A673 (cell line): ENCODE results near the gene RIN2.

Experiments used
- CTCF ChIP-seq: fragments of 300-800, 200-600 bp; sonication (generic); conservative IDR thresholded peaks from 2 replicates; pipeline ENCODE4 v1.5.1; 2017; ENCODE audit warnings: low read depth, mild to moderate bottlenecking, antibody characterized with exemption, low read length, moderate library complexity, mixed read lengths
- EZH2 ChIP-seq: fragments of 200-600 bp; sonication (generic); IDR thresholded peaks from 2 replicates; pipeline ENCODE4 v1.6.1; 2017; ENCODE audit warnings: borderline replicate concordance, low read depth, mild to moderate bottlenecking, mixed read lengths, antibody characterized with exemption, low read length; ENCODE audit not compliant: poor library complexity, severe bottlenecking

DNA sequence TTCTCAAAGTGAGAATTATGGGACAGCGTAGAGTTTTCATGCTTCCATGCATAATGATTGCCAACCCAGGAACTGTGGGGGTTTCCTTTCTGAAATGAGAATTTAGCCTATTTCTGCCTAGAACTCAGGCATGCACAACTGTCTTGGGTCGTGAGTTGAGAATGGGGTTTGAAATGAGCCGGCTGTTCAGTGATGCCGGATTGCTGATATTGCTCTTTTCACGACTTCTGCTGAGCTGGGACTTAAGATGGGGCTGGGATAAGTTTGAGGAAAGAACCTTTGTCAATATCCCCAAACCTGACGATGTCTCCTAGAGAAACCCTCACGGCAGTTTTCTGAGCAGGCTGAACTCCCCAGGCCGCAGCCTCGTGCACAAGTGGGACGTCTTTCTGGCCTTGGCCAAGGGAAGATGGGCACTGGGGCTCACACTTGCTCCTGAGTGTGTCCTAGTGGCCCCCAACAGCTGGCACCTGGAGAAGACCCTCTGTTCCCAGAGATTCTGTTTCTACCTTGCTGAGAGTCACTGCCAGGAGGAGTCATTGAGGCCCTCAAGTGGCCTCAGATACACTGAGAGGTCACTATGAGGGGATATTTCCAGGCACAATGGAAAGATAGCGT is 34.1 kb upstream of the RIN2 start:
- no peak for TF ChIP-seq CTCF
- no peak for TF ChIP-seq EZH2
